Central memory CD8-positive, alpha-beta T cell (primary cell): Measurements from ENCODE around the gene STRIP2.
"Not testable (repeated sequence)": the region's sequence is repeated elsewhere in the genome, so short reads cannot be mapped to it uniquely, and the experiment has no call there.

Experiments
- ATAC-seq: fragments of 150-1000 bp; cut with Tn5 transposase; replicated peaks from 2 replicates; pipeline ENCODE4 v1.10.0; 2022; ENCODE audit warnings: mild to moderate bottlenecking, moderate FRiP score, moderate number of reproducible peaks; ENCODE audit not compliant: poor library complexity, severe bottlenecking; ENCODE audit errors: extremely low read depth
- DNase-seq, 2 donors: peaks; one replicate each; pipeline ENCODE4 v3.0.0; 2021; ENCODE audit warnings: low spot score in 2 of 2
- H3K27ac Mint-ChIP-seq: one replicate; pipeline ENCODE4 v1.8.0; 2022; ENCODE audit warnings: low read depth, mild to moderate bottlenecking, moderate library complexity, mixed read lengths
- H3K27me3 Mint-ChIP-seq: one replicate; pipeline ENCODE4 v1.8.0; 2022; ENCODE audit warnings: mixed read lengths
- H3K36me3 Mint-ChIP-seq: one replicate; pipeline ENCODE4 v1.8.0; 2022; ENCODE audit warnings: mild to moderate bottlenecking, moderate library complexity, mixed read lengths; ENCODE audit not compliant: insufficient read depth
- H3K4me1 Mint-ChIP-seq: one replicate; pipeline ENCODE4 v1.8.0; 2022; ENCODE audit warnings: mixed read lengths
- H3K4me3 Mint-ChIP-seq: one replicate; pipeline ENCODE4 v1.8.0; 2022; ENCODE audit warnings: mild to moderate bottlenecking, moderate library complexity, mixed read lengths
- H3K9me3 Mint-ChIP-seq: one replicate; pipeline ENCODE4 v1.8.0; 2022; ENCODE audit warnings: mixed read lengths

The STRIP2 gene

GRCh38 chr7:129513546-129513945 is 79.3 kb downstream of the STRIP2 start:
- no peak overlapping the region for H3K4me3 Mint-ChIP-seq
- H3K27me3 Mint-ChIP-seq: peaks cover 10% of the 10 kb centered on the region
- no peak for ATAC-seq
- no peaks in the 10 kb centered on the region for H3K9me3 Mint-ChIP-seq
- H3K4me1 Mint-ChIP-seq: peaks cover 4% of the 10 kb centered on the region
- DNase-seq: no peak
- no peak overlapping the region for H3K27ac Mint-ChIP-seq
- peaks cover 4% of the 10 kb centered on the region for H3K36me3 Mint-ChIP-seq

GRCh38 chr7:129514683-129515082 is 80.5 kb downstream of the STRIP2 start:
- ATAC-seq: no peak
- Mint-ChIP-seq H3K9me3 (no peaks in the 10 kb centered on the region), H3K4me3 (no peak overlapping the region), H3K27ac (no peak overlapping the region), H3K36me3 (peaks cover 2% of the 10 kb centered on the region), H3K4me1 (peaks cover 4% of the 10 kb centered on the region), H3K27me3 (peaks cover 16% of the 10 kb centered on the region)
- no peak for DNase-seq

DNA sequence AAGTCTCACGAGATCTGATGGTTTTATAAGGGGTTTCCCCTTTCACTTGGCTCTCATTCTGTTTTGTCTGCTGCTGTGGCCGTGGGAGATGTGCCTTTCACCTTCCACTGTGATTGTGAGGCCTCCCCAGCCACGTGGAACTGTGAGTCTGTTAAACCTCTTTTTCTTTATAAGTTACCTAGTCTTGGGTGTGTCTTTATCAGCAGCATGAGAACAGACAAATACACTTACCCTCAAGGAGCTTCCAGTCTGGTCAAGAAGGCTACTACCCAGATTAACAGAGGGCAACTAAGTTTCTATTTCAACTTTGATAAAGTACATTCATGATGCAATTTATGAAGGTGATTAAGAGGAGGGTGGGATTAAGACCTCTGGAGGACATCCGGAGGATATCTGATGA is 81.1 kb downstream of the STRIP2 start:
- H3K4me3 Mint-ChIP-seq: no peak overlapping the region
- no peaks in the 10 kb centered on the region for H3K9me3 Mint-ChIP-seq
- H3K36me3 Mint-ChIP-seq: peaks cover 4% of the 10 kb centered on the region
- peaks cover 20% of the 10 kb centered on the region for H3K27me3 Mint-ChIP-seq
- H3K4me1 Mint-ChIP-seq: peaks cover 4% of the 10 kb centered on the region
- no peak overlapping the region for H3K27ac Mint-ChIP-seq
- DNase-seq (no peak), ATAC-seq (no peak)

GRCh38 chr7:129517931-129518330 is 83.7 kb downstream of the STRIP2 start:
- H3K4me3 Mint-ChIP-seq: no peak overlapping the region

GRCh38 chr7:129519464-129519863 is 85.2 kb downstream of the STRIP2 start:
- Mint-ChIP-seq H3K27me3 (peaks cover 20% of the 10 kb centered on the region), H3K27ac (no peak overlapping the region), H3K4me1 (peaks cover 4% of the 10 kb centered on the region), H3K9me3 (no peaks in the 10 kb centered on the region), H3K4me3 (no peak overlapping the region), H3K36me3 (peaks cover 2% of the 10 kb centered on the region)
- ATAC-seq: no peak
- DNase-seq: no peak

More at GRCh38 chr7:129517931-129518330, 83.7 kb downstream of the STRIP2 start:
- DNase-seq (no peak), ATAC-seq (no peak)
- Mint-ChIP-seq H3K36me3 (peaks cover 2% of the 10 kb centered on the region), H3K9me3 (no peaks in the 10 kb centered on the region), H3K4me1 (peaks cover 4% of the 10 kb centered on the region), H3K27me3 (peaks cover 20% of the 10 kb centered on the region), H3K27ac (no peak overlapping the region)

DNA sequence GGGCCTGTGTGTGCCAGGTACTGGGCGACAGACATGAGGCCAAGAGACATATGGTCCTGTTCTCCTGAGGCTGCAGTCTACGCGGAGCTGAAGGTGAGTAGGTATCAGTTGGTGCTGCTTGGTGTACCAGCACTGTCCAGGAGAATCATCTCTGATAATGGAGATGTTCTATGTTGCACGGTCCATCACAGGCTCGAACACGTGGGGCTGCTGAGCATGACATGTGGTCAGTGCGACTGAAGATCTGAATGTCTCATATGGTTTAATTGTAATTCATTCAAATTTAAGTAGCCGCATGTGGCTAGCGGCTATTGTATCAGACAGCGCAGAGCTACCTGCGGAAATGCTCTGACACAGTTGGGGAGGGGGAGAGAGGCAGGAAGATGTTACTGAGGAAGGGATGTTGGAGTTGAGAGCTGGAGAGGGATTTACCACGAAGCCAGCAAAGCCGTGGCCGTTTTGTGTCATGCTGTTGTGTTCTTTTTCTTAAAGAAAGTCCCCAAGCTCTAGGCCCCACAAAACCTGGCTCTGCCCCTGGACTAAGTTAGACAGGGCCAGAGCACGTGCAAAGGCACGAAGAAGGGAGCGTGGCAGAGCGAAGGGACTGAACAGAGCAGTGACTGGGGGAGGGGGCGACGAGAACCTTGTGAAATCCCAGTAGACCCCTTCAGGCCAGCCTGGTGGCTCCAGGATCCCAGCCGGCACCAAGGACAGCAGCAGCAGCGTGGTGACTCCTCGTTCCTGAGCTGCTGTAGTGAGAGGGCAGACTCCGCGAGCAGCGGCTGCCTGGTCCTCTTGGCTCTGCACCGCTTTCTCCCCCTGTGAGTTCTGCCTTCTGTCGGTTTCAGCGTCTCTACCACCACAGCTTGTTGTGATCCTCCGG is 88.1 kb downstream of the STRIP2 start:
- Mint-ChIP-seq H3K36me3 (peaks cover 2% of the 10 kb centered on the region), H3K27ac (no peak overlapping the region), H3K27me3 (peaks cover 20% of the 10 kb centered on the region), H3K4me1 (peaks cover 19% of the 10 kb centered on the region), H3K4me3 (no peak overlapping the region), H3K9me3 (no peaks in the 10 kb centered on the region)
- DNase-seq: no peak
- no peak for ATAC-seq

GRCh38 chr7:129522971-129523340 is 88.7 kb downstream of the STRIP2 start:
- peaks cover 18% of the 10 kb centered on the region for H3K4me1 Mint-ChIP-seq
- no peaks in the 10 kb centered on the region for H3K9me3 Mint-ChIP-seq
- no peak overlapping the region for H3K4me3 Mint-ChIP-seq
- H3K27ac Mint-ChIP-seq: no peak overlapping the region
- no peak for ATAC-seq
- peaks cover 2% of the 10 kb centered on the region for H3K36me3 Mint-ChIP-seq
- peaks cover 14% of the 10 kb centered on the region for H3K27me3 Mint-ChIP-seq
- DNase-seq: no peak

DNA sequence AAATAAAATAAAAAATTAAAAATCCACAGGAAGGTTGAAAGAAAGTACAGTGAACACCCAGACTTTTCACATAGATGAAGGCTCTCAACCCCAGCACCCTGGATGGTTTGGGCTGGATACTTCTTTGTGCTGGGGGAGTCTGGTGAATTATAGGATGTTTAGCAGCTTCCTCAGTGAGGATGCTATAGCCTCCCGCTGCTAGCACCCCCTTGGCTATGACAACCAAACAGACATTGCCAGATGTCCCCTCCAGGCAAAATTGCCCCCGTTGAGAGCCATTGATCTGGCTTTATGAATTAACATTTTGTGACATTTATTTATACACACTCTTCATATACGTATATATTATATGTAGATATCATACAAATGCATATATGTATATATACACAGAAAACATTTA is 89.7 kb downstream of the STRIP2 start:
- H3K4me3 Mint-ChIP-seq: no peak overlapping the region
- H3K27me3 Mint-ChIP-seq: peaks cover 10% of the 10 kb centered on the region
- peaks cover 15% of the 10 kb centered on the region for H3K4me1 Mint-ChIP-seq
- ATAC-seq (no peak), DNase-seq (no peak)
- H3K9me3 Mint-ChIP-seq: no peaks in the 10 kb centered on the region
- peaks cover 2% of the 10 kb centered on the region for H3K36me3 Mint-ChIP-seq
- no peak overlapping the region for H3K27ac Mint-ChIP-seq

GRCh38 chr7:129524405-129524804 is 90.2 kb downstream of the STRIP2 start:
- not testable (repeated sequence) for H3K27me3 Mint-ChIP-seq, H3K27ac Mint-ChIP-seq, H3K9me3 Mint-ChIP-seq, DNase-seq, ATAC-seq, H3K36me3 Mint-ChIP-seq
- Mint-ChIP-seq H3K4me3 (peak overlapping the region; percentile 42), H3K4me1 (peaks cover 15% of the 10 kb centered on the region)

GRCh38 chr7:129525225-129525862 is 91.1 kb downstream of the STRIP2 start:
- H3K27ac Mint-ChIP-seq: peak overlapping the region; percentile 50
- H3K36me3 Mint-ChIP-seq: no peaks in the 10 kb centered on the region
- DNase-seq: no peak
- no peaks in the 10 kb centered on the region for H3K27me3 Mint-ChIP-seq
- peak overlapping the region; percentile 53 for H3K4me3 Mint-ChIP-seq
- H3K4me1 Mint-ChIP-seq: peaks cover 15% of the 10 kb centered on the region
- no peak for ATAC-seq
- no peaks in the 10 kb centered on the region for H3K9me3 Mint-ChIP-seq

DNA sequence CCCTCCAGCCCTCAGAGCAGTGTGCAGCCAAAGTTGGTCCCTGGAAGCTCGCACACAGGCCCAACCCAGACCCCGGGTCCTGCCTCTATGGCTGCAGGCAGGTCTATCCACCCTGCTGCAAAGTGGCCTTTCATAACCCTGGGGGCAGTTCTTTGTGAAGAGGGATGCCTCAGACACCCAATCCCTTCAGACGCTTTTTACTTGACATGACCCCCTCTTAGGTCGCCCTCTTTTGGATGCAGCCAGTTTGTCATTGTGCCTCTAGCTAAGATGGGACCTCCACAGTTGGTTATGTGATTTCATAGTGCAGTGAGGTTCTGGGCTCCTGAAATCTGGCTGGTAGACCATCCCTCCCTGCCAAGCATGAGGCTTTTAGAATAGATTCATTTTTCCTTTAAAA is 95.4 kb downstream of the STRIP2 start:
- peak overlapping the region; percentile 29 for H3K27ac Mint-ChIP-seq

DNA sequence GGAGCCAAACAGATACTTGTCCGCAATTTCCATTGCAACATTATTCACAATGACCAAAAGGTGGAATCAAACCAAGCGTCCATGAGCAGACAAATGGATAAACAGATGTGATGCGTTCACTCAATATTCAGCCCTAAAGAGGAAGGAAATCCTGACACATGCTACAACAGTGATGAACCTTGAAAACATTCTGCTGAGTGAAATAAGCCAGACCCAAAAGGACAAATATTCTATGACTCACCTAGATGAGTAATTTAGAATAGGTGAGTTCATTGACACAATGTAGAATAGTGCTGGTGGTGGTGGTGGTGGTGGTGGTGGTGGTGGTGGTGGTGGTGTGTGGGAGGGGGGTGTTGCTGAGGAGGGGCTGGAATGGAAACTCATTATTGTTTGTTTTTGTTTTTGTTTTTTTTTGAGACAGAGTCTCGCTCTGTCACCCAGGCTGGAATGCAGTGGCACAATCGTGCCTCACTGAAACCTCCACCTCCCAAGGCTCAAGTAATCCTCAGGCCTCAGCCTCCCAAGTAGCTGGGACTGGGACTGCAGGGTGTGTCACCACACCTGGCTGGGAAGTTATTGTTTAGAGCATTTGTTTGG is 96.7 kb downstream of the STRIP2 start:
- no peaks in the 10 kb centered on the region for H3K9me3 Mint-ChIP-seq
- no peak for ATAC-seq
- DNase-seq: no peak
- H3K27ac Mint-ChIP-seq: peak overlapping the region; percentile 10
- no peaks in the 10 kb centered on the region for H3K27me3 Mint-ChIP-seq
- H3K36me3 Mint-ChIP-seq: peaks cover 1% of the 10 kb centered on the region
- no peak overlapping the region for H3K4me3 Mint-ChIP-seq
- H3K4me1 Mint-ChIP-seq: peaks cover 13% of the 10 kb centered on the region

More for the DNA sequence above, 95.4 kb downstream of the STRIP2 start:
- ATAC-seq (no peak), DNase-seq (no peak)
- Mint-ChIP-seq H3K4me1 (peaks cover 20% of the 10 kb centered on the region), H3K27me3 (no peaks in the 10 kb centered on the region), H3K4me3 (no peak overlapping the region), H3K36me3 (peaks cover 1% of the 10 kb centered on the region), H3K9me3 (no peaks in the 10 kb centered on the region)

DNA sequence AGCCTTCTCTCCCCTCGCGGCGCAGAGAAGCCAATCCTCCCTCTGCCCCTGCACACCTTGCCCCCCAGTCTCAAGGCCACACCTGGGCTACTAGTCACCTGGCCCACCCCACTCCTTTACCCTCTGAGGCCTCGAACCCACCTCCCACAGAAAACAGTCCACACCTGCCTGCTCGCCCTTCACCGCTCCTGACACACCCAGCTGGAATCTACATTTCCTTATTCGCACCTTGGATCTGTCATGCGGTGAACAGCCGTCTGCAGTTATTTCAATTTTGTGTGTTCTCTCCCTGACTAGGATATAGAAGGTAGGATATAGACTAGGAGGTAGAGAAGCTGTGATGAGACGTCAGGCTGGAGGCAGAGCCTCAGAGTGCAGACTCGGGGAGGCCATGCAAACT is 97.5 kb downstream of the STRIP2 start:
- Mint-ChIP-seq H3K9me3 (no peaks in the 10 kb centered on the region), H3K27ac (no peak overlapping the region), H3K36me3 (peaks cover 1% of the 10 kb centered on the region), H3K27me3 (no peaks in the 10 kb centered on the region), H3K4me3 (no peak overlapping the region), H3K4me1 (peaks cover 21% of the 10 kb centered on the region)
- ATAC-seq (no peak), DNase-seq (no peak)
